HL-60 (cell line): Measurements from ENCODE around the gene OPHN1.

Experiments
- DNase-seq, 2 experiments: peaks; one replicate each; pipeline ENCODE4 v3.0.0-alpha.2; 2010 to 2020; ENCODE audit warnings: low read depth in 1 of 2, low spot score in 1 of 2
- H3K27ac ChIP-seq: fragments of 250-450 bp; sonication (Bioruptor Pico); replicated peaks from 2 replicates; pipeline ENCODE4 v1.5.1; 2020; ENCODE audit warnings: mild to moderate bottlenecking, moderate library complexity
- H3K27me3 ChIP-seq: fragments of 250-450 bp; sonication (Bioruptor Pico); 2 replicates; pipeline ENCODE4 v1.5.1; 2021; ENCODE audit warnings: mild to moderate bottlenecking, moderate library complexity; ENCODE audit not compliant: insufficient read depth, poor library complexity, severe bottlenecking
- H3K4me3 ChIP-seq: replicated peaks from 2 replicates; pipeline ENCODE4 v1.5.1; 2011; ENCODE audit warnings: mild to moderate bottlenecking, control low read depth, low read length; ENCODE audit not compliant: insufficient read depth
- GABPA ChIP-seq: IDR thresholded peaks from 2 replicates; pipeline ENCODE4 v1.6.1; 2012; ENCODE audit warnings: low read depth
- POLR2AphosphoS5 ChIP-seq: IDR thresholded peaks from 2 replicates; pipeline ENCODE4 v1.6.1; 2012; ENCODE audit warnings: low read depth
- SPI1 ChIP-seq: IDR thresholded peaks from 2 replicates; pipeline ENCODE4 v1.6.1; 2012; ENCODE audit warnings: low read depth, mild to moderate bottlenecking, borderline replicate concordance
- TF ChIP-seq, protein P1 (sequence below): IDR thresholded peaks from 2 replicates; pipeline ENCODE4 v1.6.1; 2012; ENCODE audit warnings: low read depth; ENCODE audit not compliant: insufficient replicate concordance
- TF ChIP-seq, protein P2 (sequence below): IDR thresholded peaks from one replicate; pipeline ENCODE4 v1.5.1; 2011; ENCODE audit warnings: low read length, control low read depth, inconsistent platforms; ENCODE audit not compliant: insufficient read depth

Gene OPHN1

DNA sequence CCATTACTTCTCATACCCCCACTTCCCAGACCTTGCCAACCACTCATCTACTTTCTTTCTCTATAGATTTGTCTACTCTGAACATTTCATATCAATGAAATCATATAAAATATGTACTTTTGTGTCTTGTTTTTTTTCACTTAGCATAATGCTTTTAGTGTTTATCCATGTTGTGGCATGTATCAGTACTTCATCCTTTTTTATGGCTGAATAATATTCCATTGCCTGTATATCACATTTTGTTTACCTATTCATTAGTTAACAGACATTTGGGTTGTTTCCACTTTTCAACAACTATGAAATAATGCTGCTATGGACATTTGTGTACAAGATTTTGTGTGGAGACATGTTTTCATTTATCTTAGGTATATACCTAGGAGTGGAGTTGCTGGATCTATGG lies 324.1 kb downstream of the OPHN1 start:
- no peak for DNase-seq
- TF ChIP-seq GABPA: no peak
- TF ChIP-seq SPI1: no peak
- no peak for TF ChIP-seq POLR2AphosphoS5
- TF ChIP-seq, protein P1, sequence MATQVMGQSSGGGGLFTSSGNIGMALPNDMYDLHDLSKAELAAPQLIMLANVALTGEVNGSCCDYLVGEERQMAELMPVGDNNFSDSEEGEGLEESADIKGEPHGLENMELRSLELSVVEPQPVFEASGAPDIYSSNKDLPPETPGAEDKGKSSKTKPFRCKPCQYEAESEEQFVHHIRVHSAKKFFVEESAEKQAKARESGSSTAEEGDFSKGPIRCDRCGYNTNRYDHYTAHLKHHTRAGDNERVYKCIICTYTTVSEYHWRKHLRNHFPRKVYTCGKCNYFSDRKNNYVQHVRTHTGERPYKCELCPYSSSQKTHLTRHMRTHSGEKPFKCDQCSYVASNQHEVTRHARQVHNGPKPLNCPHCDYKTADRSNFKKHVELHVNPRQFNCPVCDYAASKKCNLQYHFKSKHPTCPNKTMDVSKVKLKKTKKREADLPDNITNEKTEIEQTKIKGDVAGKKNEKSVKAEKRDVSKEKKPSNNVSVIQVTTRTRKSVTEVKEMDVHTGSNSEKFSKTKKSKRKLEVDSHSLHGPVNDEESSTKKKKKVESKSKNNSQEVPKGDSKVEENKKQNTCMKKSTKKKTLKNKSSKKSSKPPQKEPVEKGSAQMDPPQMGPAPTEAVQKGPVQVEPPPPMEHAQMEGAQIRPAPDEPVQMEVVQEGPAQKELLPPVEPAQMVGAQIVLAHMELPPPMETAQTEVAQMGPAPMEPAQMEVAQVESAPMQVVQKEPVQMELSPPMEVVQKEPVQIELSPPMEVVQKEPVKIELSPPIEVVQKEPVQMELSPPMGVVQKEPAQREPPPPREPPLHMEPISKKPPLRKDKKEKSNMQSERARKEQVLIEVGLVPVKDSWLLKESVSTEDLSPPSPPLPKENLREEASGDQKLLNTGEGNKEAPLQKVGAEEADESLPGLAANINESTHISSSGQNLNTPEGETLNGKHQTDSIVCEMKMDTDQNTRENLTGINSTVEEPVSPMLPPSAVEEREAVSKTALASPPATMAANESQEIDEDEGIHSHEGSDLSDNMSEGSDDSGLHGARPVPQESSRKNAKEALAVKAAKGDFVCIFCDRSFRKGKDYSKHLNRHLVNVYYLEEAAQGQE: no peak
- TF ChIP-seq, protein P2, sequence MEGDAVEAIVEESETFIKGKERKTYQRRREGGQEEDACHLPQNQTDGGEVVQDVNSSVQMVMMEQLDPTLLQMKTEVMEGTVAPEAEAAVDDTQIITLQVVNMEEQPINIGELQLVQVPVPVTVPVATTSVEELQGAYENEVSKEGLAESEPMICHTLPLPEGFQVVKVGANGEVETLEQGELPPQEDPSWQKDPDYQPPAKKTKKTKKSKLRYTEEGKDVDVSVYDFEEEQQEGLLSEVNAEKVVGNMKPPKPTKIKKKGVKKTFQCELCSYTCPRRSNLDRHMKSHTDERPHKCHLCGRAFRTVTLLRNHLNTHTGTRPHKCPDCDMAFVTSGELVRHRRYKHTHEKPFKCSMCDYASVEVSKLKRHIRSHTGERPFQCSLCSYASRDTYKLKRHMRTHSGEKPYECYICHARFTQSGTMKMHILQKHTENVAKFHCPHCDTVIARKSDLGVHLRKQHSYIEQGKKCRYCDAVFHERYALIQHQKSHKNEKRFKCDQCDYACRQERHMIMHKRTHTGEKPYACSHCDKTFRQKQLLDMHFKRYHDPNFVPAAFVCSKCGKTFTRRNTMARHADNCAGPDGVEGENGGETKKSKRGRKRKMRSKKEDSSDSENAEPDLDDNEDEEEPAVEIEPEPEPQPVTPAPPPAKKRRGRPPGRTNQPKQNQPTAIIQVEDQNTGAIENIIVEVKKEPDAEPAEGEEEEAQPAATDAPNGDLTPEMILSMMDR: no peak
- no peaks in the 10 kb centered on the region for H3K27me3 ChIP-seq
- H3K4me3 ChIP-seq: no peak overlapping the region
- no peak overlapping the region for H3K27ac ChIP-seq

- H3K27ac ChIP-seq: no peak overlapping the region
- no peaks in the 10 kb centered on the region for H3K27me3 ChIP-seq
- DNase-seq: no peak
- TF ChIP-seq SPI1 (no peak), GABPA (no peak), POLR2AphosphoS5 (no peak)
- TF ChIP-seq, protein P1: no peak
- TF ChIP-seq, protein P2: no peak
- no peak overlapping the region for H3K4me3 ChIP-seq
Measured at GRCh38 chrX:68098431-68098830, 334.9 kb downstream of the OPHN1 start.

DNA sequence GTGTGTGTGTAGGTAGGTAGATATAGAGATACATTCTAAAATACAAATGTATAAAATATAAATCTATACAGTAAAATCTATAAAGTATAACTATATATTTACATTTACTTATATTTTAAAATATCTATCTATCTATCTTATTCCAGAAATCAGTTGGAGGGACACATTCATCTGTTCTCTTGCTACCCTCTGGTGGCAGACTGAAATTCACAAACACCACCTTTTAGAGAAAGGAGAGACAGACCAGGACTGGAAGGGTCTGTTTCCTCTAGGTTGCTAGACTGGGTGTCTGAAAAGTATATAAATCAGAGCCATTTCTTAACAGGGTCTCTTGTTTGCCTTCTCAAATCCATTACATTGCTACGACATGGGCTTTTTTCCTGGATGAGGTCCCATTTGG lies 343.0 kb downstream of the OPHN1 start:
- no peak overlapping the region for H3K4me3 ChIP-seq
- no peak for TF ChIP-seq SPI1
- TF ChIP-seq POLR2AphosphoS5: no peak
- TF ChIP-seq, protein P2: no peak
- TF ChIP-seq, protein P1: no peak
- TF ChIP-seq GABPA: no peak
- no peak for DNase-seq
- H3K27ac ChIP-seq: no peak overlapping the region
- no peaks in the 10 kb centered on the region for H3K27me3 ChIP-seq
